ENCODE results near the gene OVOL3. TPM values are rescaled to one million over a fixed set of nuclear protein-coding genes. Genes with fewer than 3 reads are reported as not detected.

Gene OVOL3
- total and polyA plus RNA-seq, 2 experiments from 2014 or later = not detected

GRCh38 chr19:36149673-36150406 is 38.9 kb downstream of the OVOL3 start:
- H2AFZ ChIP-seq = no peak overlapping the region
- H3K27me3 ChIP-seq (replicated peaks; ENCODE audit: insufficient read depth) = no peaks in the 10 kb centered on the region
- H3K4me2 ChIP-seq (ENCODE audit: unreplicated experiment) = no peak overlapping the region
- no peaks in the 10 kb centered on the region for H3K9me2 ChIP-seq (ENCODE audit: insufficient read depth)
- peaks cover 17% of the 10 kb centered on the region for H3K79me2 ChIP-seq (ENCODE audit: insufficient read depth)
- peaks cover 14% of the 10 kb centered on the region for H3K36me3 ChIP-seq (ENCODE audit: low read depth)
- H4K20me1 ChIP-seq (ENCODE audit: insufficient read depth) = no peaks in the 10 kb centered on the region
- no peak overlapping the region for H3K9ac ChIP-seq
- no peak for DNase-seq
- no peak overlapping the region for H3K4me3 ChIP-seq
- no peak overlapping the region for H3K27ac ChIP-seq
- no peaks in the 10 kb centered on the region for H3K4me1 ChIP-seq (ENCODE audit: insufficient read depth)
- H3K9me3 ChIP-seq (ENCODE audit: low read depth) = no peaks in the 10 kb centered on the region
- in situ Hi-C loops (cut with MboI) = no loop called here
- TF ChIP-seq EZH2 (IDR thresholded peaks at IDR 0.05; ENCODE audit: insufficient read depth, poor library complexity, severe bottlenecking) = no peak
- H3F3A ChIP-seq (ENCODE audit: insufficient read depth) = peaks cover 15% of the 10 kb centered on the region; the same call in 1 of the 2 replicates
- WGBS, 2 experiments (ENCODE audit: low coverage in 1 of 2, low lambda C conversion rate in 2 of 2, missing lambda C conversion rate in 2 of 2) = 79 to 80% methylated on average over 13 of the region's 13 CpGs

GRCh38 chr19:36150586-36150985 is 39.6 kb downstream of the OVOL3 start:
- Histone ChIP-seq H3K4me3 (no peak overlapping the region), H3K9me3 (ENCODE audit: low read depth) (no peaks in the 10 kb centered on the region), H3K4me1 (ENCODE audit: insufficient read depth) (no peaks in the 10 kb centered on the region), H3K36me3 (ENCODE audit: low read depth) (peaks cover 8% of the 10 kb centered on the region), H3K79me2 (ENCODE audit: insufficient read depth) (peaks cover 9% of the 10 kb centered on the region), H3K27ac (peak overlapping the region; percentile 3; the same call in 1 of the 2 replicates), H2AFZ (no peak overlapping the region), H3F3A (ENCODE audit: insufficient read depth) (peaks cover 12% of the 10 kb centered on the region; the same call in 1 of the 2 replicates), H3K9me2 (ENCODE audit: insufficient read depth) (no peaks in the 10 kb centered on the region), H4K20me1 (ENCODE audit: insufficient read depth) (no peaks in the 10 kb centered on the region), H3K9ac (no peak overlapping the region), H3K27me3 (replicated peaks; ENCODE audit: insufficient read depth) (no peaks in the 10 kb centered on the region), H3K4me2 (ENCODE audit: unreplicated experiment) (no peak overlapping the region)
- in situ Hi-C loops (cut with MboI) = no loop called here
- DNase-seq = no peak
- TF ChIP-seq EZH2 (IDR thresholded peaks at IDR 0.05; ENCODE audit: insufficient read depth, poor library complexity, severe bottlenecking) (no peak), EZH2phosphoT487 (IDR thresholded peaks at IDR 0.05; ENCODE audit: insufficient read depth, low read depth) (no peak)
- 72 to 73% methylated on average over 5 of the region's 5 CpGs for WGBS, 2 experiments (ENCODE audit: low coverage in 1 of 2, low lambda C conversion rate in 2 of 2, missing lambda C conversion rate in 2 of 2)

- 0 out of 2 replicates have a peak overlapping the region, but pooled peaks have one; percentile 53 for H2AFZ ChIP-seq
- no peaks in the 10 kb centered on the region for H3K9me2 ChIP-seq (ENCODE audit: insufficient read depth)
- peaks cover 1% of the 10 kb centered on the region; the same call in 1 of the 2 replicates for H3K79me2 ChIP-seq (ENCODE audit: insufficient read depth)
- no peak for TF ChIP-seq EZH2 (IDR thresholded peaks at IDR 0.05; ENCODE audit: insufficient read depth, poor library complexity, severe bottlenecking)
- no peak for TF ChIP-seq EZH2phosphoT487 (IDR thresholded peaks at IDR 0.05; ENCODE audit: insufficient read depth, low read depth)
- H3K36me3 ChIP-seq (ENCODE audit: low read depth) = peaks cover under 1% of the 10 kb centered on the region; the same call in 1 of the 2 replicates
- peak overlapping the region; percentile 76 for H3K4me2 ChIP-seq (ENCODE audit: unreplicated experiment)
- H4K20me1 ChIP-seq (ENCODE audit: insufficient read depth) = no peaks in the 10 kb centered on the region
- no peaks in the 10 kb centered on the region for H3K4me1 ChIP-seq (ENCODE audit: insufficient read depth)
- peak; percentile 44 for DNase-seq
- H3K9me3 ChIP-seq (ENCODE audit: low read depth) = no peaks in the 10 kb centered on the region
- H3K4me3 ChIP-seq = peak overlapping the region; percentile 71
- no peaks in the 10 kb centered on the region for H3K27me3 ChIP-seq (replicated peaks; ENCODE audit: insufficient read depth)
- peak overlapping the region; percentile 53 for H3K27ac ChIP-seq
- in situ Hi-C loops (cut with MboI) = no loop called here
- peak overlapping the region; percentile 76 for H3K9ac ChIP-seq
- WGBS, 2 experiments (ENCODE audit: low coverage in 1 of 2, low lambda C conversion rate in 2 of 2, missing lambda C conversion rate in 2 of 2) = 43 to 47% methylated on average over 24 to 47 of the region's 47 CpGs
- H3F3A ChIP-seq (ENCODE audit: insufficient read depth) = peaks cover 12% of the 10 kb centered on the region; the same call in 1 of the 2 replicates
Measured at GRCh38 chr19:36151144-36152018, 40.4 kb downstream of the OVOL3 start.

GRCh38 chr19:36152019-36152351 is 41.0 kb downstream of the OVOL3 start:
- in situ Hi-C loops (cut with MboI) = no loop called here
- no peaks in the 10 kb centered on the region for H3K27me3 ChIP-seq (replicated peaks; ENCODE audit: insufficient read depth)
- H3K9me2 ChIP-seq (ENCODE audit: insufficient read depth) = no peaks in the 10 kb centered on the region
- no peak for TF ChIP-seq EZH2phosphoT487 (IDR thresholded peaks at IDR 0.05; ENCODE audit: insufficient read depth, low read depth)
- TF ChIP-seq EZH2 (IDR thresholded peaks at IDR 0.05; ENCODE audit: insufficient read depth, poor library complexity, severe bottlenecking) = no peak
- no peaks in the 10 kb centered on the region for H3K9me3 ChIP-seq (ENCODE audit: low read depth)
- H4K20me1 ChIP-seq (ENCODE audit: insufficient read depth) = no peaks in the 10 kb centered on the region
- no peaks in the 10 kb centered on the region for H3K4me1 ChIP-seq (ENCODE audit: insufficient read depth)
- peak overlapping the region; percentile 76 for H3K4me2 ChIP-seq (ENCODE audit: unreplicated experiment)
- H3F3A ChIP-seq (ENCODE audit: insufficient read depth) = peaks cover 12% of the 10 kb centered on the region; the same call in 1 of the 2 replicates
- H2AFZ ChIP-seq = 0 out of 2 replicates have a peak overlapping the region, but pooled peaks have one; percentile 53
- peak overlapping the region; percentile 71 for H3K4me3 ChIP-seq
- peak overlapping the region; percentile 76 for H3K9ac ChIP-seq
- H3K27ac ChIP-seq = peak overlapping the region; percentile 53
- peak; percentile 25 for DNase-seq
- H3K36me3 ChIP-seq (ENCODE audit: low read depth) = no peaks in the 10 kb centered on the region
- 35 to 59% methylated on average over 10 to 16 of the region's 16 CpGs for WGBS, 2 experiments (ENCODE audit: low coverage in 1 of 2, low lambda C conversion rate in 2 of 2, missing lambda C conversion rate in 2 of 2)
- no peaks in the 10 kb centered on the region for H3K79me2 ChIP-seq (ENCODE audit: insufficient read depth)
